ENCODE measurements around the gene FAM163A.

DNA sequence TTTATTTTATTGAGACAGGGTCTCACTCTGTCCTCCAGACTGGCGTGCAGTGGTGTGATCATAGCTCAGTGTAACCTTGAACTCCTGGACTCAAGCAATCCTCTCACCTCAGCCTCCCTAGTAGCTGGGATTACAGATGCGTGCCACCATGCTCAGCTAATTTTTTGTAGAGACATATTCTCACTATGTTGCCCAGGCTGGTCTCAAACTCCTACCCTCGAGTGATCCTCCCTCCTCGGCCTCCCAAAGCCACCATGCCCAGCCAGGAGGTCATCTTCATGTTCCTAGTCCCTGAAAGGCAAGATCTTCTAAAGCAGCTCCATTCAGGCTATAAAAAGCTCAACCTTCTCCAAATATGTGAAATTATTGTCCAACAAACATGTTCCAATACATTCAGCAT is 80.6 kb downstream of the FAM163A start:
- TF ChIP-seq, protein P1, sequence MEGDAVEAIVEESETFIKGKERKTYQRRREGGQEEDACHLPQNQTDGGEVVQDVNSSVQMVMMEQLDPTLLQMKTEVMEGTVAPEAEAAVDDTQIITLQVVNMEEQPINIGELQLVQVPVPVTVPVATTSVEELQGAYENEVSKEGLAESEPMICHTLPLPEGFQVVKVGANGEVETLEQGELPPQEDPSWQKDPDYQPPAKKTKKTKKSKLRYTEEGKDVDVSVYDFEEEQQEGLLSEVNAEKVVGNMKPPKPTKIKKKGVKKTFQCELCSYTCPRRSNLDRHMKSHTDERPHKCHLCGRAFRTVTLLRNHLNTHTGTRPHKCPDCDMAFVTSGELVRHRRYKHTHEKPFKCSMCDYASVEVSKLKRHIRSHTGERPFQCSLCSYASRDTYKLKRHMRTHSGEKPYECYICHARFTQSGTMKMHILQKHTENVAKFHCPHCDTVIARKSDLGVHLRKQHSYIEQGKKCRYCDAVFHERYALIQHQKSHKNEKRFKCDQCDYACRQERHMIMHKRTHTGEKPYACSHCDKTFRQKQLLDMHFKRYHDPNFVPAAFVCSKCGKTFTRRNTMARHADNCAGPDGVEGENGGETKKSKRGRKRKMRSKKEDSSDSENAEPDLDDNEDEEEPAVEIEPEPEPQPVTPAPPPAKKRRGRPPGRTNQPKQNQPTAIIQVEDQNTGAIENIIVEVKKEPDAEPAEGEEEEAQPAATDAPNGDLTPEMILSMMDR (conservative IDR thresholded peaks at IDR 0.05) = no peak
- TF ChIP-seq ZFX (IDR thresholded peaks at IDR 0.05) = no peak
